Measurements from ENCODE around the gene RNPEPL1. TPM values are rescaled to one million over a fixed set of nuclear protein-coding genes. Genes with fewer than 3 reads are reported as not detected.

RNPEPL1 gene
- polyA plus RNA-seq, 2 of the 4 experiments (the other 2 are of a cell fraction): 9.2 to 26.3 TPM

- H3K4me1 ChIP-seq: peaks cover 16% of the 10 kb centered on the region
- 85% methylated on average over 14 of the region's 16 CpGs for WGBS (ENCODE audit: missing lambda C conversion rate)
- FAIRE-seq (no peak), ATAC-seq (no peak), DNase-seq (ENCODE audit: low read depth in 1 of 2, low spot score in 1 of 2) (no peak)
- TF ChIP-seq HDAC2 (IDR thresholded peaks at IDR 0.05) (no peak), CBX2 (IDR thresholded peaks at IDR 0.05; ENCODE audit: borderline replicate concordance, low read depth) (no peak), ZNF302 (CRISPR knock-in tag; IDR thresholded peaks at IDR 0.05) (no peak), RCOR1 (IDR thresholded peaks at IDR 0.05; ENCODE audit: low read depth, low read length) (no peak), ZFP36 (IDR thresholded peaks at IDR 0.05; ENCODE audit: borderline replicate concordance, partially characterized antibody) (no peak), NR3C1 (IDR thresholded peaks at IDR 0.05) (no peak), CBX8 (IDR thresholded peaks at IDR 0.05) (no peak), HES2 (IDR thresholded peaks at IDR 0.05) (no peak), CHD2 (IDR thresholded peaks at IDR 0.05; ENCODE audit: low read length, partially characterized antibody) (no peak), RAD21 (conservative IDR thresholded peaks at IDR 0.05 in 1 of 2, IDR thresholded peaks at IDR 0.05 in 1 of 2) (no peak), MAX (IDR thresholded peaks at IDR 0.05) (no peak), EHMT2 (IDR thresholded peaks at IDR 0.05; ENCODE audit: low read depth) (no peak), FOSL2 (IDR thresholded peaks at IDR 0.05) (no peak), FOSL2 (CRISPR knock-in tag; IDR thresholded peaks at IDR 0.05) (no peak), BHLHE40 (IDR thresholded peaks at IDR 0.05; ENCODE audit: low read depth, low read length) (no peak)
- no peak overlapping the region for H3K27ac ChIP-seq
- no peak overlapping the region for H3K4me2 ChIP-seq
- no peaks in the 10 kb centered on the region for H3K9me3 ChIP-seq
- no peak overlapping the region for H3K4me3 ChIP-seq
- POLR2A ChIA-PET: no interaction called here
- CTCF ChIA-PET: interaction anchor here (1.0 to 3.1 kb wide), 3 partner anchors 14 to 24 kb away, joined by 3 to 14 read pairs (median 4); partner anchors contain the start of gene RNPEPL1
Observed at GRCh38 chr2:240589850-240590525, 21.7 kb downstream of the RNPEPL1 start.

GRCh38 chr2:240590681-240591111 lies 22.4 kb downstream of the RNPEPL1 start:
- FAIRE-seq (no peak), ATAC-seq (no peak), DNase-seq (ENCODE audit: low read depth in 1 of 2, low spot score in 1 of 2) (no peak)
- H3K27ac ChIP-seq: no peak overlapping the region
- H3K4me2 ChIP-seq: no peak overlapping the region
- TF ChIP-seq HOXB5 (CRISPR knock-in tag; IDR thresholded peaks at IDR 0.05) (no peak), NPAS2 (CRISPR knock-in tag; IDR thresholded peaks at IDR 0.05; ENCODE audit: borderline replicate concordance) (no peak)
- WGBS (ENCODE audit: missing lambda C conversion rate): 98% methylated on average over 20 of the region's 21 CpGs
- H3K4me3 ChIP-seq: no peak overlapping the region
- H3K4me1 ChIP-seq: peaks cover 12% of the 10 kb centered on the region
- ChIA-PET CTCF (interaction anchor here (1.0 to 3.1 kb wide), 2 partner anchors 22 to 24 kb away, joined by 4 to 14 read pairs; partner anchors contain the start of gene RNPEPL1), POLR2A (no interaction called here)
- H3K9me3 ChIP-seq: no peaks in the 10 kb centered on the region

- no peak overlapping the region for H3K27ac ChIP-seq
- ChIA-PET POLR2A (no interaction called here), CTCF (interaction anchor here (1.0 to 3.1 kb wide), 4 partner anchors 13 to 25 kb away, joined by 4 to 14 read pairs (median 4); partner anchors contain the start of gene RNPEPL1)
- no peak for DNase-seq (ENCODE audit: low read depth in 1 of 2, low spot score in 1 of 2)
- TF ChIP-seq BCL3 (IDR thresholded peaks at IDR 0.05): no peak
- TF ChIP-seq PHF8 (IDR thresholded peaks at IDR 0.05; ENCODE audit: borderline replicate concordance, low read depth): no peak
- no peak for TF ChIP-seq JUNB (IDR thresholded peaks at IDR 0.05)
- TF ChIP-seq ATOH8 (CRISPR knock-in tag; IDR thresholded peaks at IDR 0.05; ENCODE audit: low read depth): no peak
- TF ChIP-seq RCOR1 (IDR thresholded peaks at IDR 0.05; ENCODE audit: low read depth, low read length): no peak
- TF ChIP-seq ZFP36 (IDR thresholded peaks at IDR 0.05; ENCODE audit: borderline replicate concordance, partially characterized antibody): no peak
- TF ChIP-seq KDM5A (IDR thresholded peaks at IDR 0.05): no peak
- H3K4me3 ChIP-seq: no peak overlapping the region
- WGBS (ENCODE audit: missing lambda C conversion rate): 81% methylated on average over 6 of the region's 6 CpGs
- no peak overlapping the region for H3K4me2 ChIP-seq
- FAIRE-seq: no peak
- no peaks in the 10 kb centered on the region for H3K9me3 ChIP-seq
- H3K4me1 ChIP-seq: peaks cover 12% of the 10 kb centered on the region
- ATAC-seq: no peak
Observed at GRCh38 chr2:240591226-240591625, 22.9 kb downstream of the RNPEPL1 start.

Measured in A549 (cell line).